Vagina (tissue), 2 donors: ENCODE data around the gene ZGRF1. TPM values are rescaled to one million over a fixed set of nuclear protein-coding genes. Genes with fewer than 3 reads are reported as not detected.
"Not testable (repeated sequence)": the region's sequence is repeated elsewhere in the genome, so short reads cannot be mapped to it uniquely, and the experiment has no call there.

Experiments
- DNase-seq, 2 donors: peaks; one replicate each; pipeline ENCODE4 v3.0.0-alpha.2; 2017; ENCODE audit errors: extremely low spot score in 2 of 2
- H3K27ac ChIP-seq: fragments of 200-600 bp; sonication (generic); one replicate; pipeline ENCODE4 v1.5.1; 2019
- H3K27me3 ChIP-seq: fragments of 200-600 bp; sonication (generic); one replicate; pipeline ENCODE4 v1.5.1; 2019
- H3K36me3 ChIP-seq, 2 donors: fragments of 200-600 bp; sonication (generic); one replicate each; pipeline ENCODE4 v1.5.1; 2017 to 2019
- H3K4me1 ChIP-seq: fragments of 200-600 bp; sonication (generic); one replicate; pipeline ENCODE4 v1.5.1; 2019
- H3K4me3 ChIP-seq, 2 donors: fragments of 200-600 bp; sonication (generic); 1 replicate in 1 of 2; 2 replicates in 1 of 2; pipeline ENCODE4 v1.5.1; 2016 to 2019
- H3K9me3 ChIP-seq: fragments of 200-600 bp; sonication (generic); one replicate; pipeline ENCODE4 v1.5.1; 2019
- POLR2A ChIP-seq, 2 donors: fragments of 450-650 bp; IDR thresholded peaks; one replicate each; pipeline ENCODE4 v1.6.1; 2017; ENCODE audit warnings: antibody characterized with exemption in 2 of 2, mild to moderate bottlenecking in 2 of 2, moderate library complexity in 2 of 2
- POLR2AphosphoS5 ChIP-seq, 2 donors: sonication (generic); formaldehyde crosslinking; IDR thresholded peaks; one replicate each; pipeline ENCODE4 v1.9.0; 2017; ENCODE audit warnings: antibody characterized with exemption in 2 of 2, mild to moderate bottlenecking in 2 of 2, low read depth in 1 of 2; ENCODE audit not compliant: insufficient read depth in 1 of 2
- intact Hi-C: fragments of 100-400 bp; cut with DNase I; formaldehyde crosslinking; loops from one replicate; pipeline ENCODE4 v1.15.1; 2023
- total RNA-seq: library from RNA; depleted of rRNA; stranded (reverse); fragments of >200 nt; gene quantifications from one replicate; pipeline ENCODE4 v1.2.3, GENCODE V29; 2016
- TF ChIP-seq, protein P1 (sequence below), 3 experiments: fragments of 450-650 bp in 2 of 3; fragments of 200-600 bp in 1 of 3; sonication (generic) in 1 of 3; IDR thresholded peaks; one replicate each; pipeline ENCODE4 v1.5.1; 2017 to 2019; ENCODE audit warnings: antibody characterized with exemption in 3 of 3, mild to moderate bottlenecking in 2 of 3, moderate library complexity in 2 of 3

Gene ZGRF1
- total RNA-seq, 1 donor from 2014 or later = 5.6 TPM

GRCh38 chr4:112674376-112674775 lies 37.7 kb upstream of the ZGRF1 start:
- no peaks in the 10 kb centered on the region for H3K9me3 ChIP-seq
- TF ChIP-seq, protein P1, sequence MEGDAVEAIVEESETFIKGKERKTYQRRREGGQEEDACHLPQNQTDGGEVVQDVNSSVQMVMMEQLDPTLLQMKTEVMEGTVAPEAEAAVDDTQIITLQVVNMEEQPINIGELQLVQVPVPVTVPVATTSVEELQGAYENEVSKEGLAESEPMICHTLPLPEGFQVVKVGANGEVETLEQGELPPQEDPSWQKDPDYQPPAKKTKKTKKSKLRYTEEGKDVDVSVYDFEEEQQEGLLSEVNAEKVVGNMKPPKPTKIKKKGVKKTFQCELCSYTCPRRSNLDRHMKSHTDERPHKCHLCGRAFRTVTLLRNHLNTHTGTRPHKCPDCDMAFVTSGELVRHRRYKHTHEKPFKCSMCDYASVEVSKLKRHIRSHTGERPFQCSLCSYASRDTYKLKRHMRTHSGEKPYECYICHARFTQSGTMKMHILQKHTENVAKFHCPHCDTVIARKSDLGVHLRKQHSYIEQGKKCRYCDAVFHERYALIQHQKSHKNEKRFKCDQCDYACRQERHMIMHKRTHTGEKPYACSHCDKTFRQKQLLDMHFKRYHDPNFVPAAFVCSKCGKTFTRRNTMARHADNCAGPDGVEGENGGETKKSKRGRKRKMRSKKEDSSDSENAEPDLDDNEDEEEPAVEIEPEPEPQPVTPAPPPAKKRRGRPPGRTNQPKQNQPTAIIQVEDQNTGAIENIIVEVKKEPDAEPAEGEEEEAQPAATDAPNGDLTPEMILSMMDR (IDR thresholded peaks at IDR 0.05) = no peak
- no peak for TF ChIP-seq POLR2A (IDR thresholded peaks at IDR 0.05)
- H3K4me1 ChIP-seq = no peaks in the 10 kb centered on the region
- H3K4me3 ChIP-seq = no peak overlapping the region
- no peak for DNase-seq
- H3K36me3 ChIP-seq = no peaks in the 10 kb centered on the region
- no peaks in the 10 kb centered on the region for H3K27me3 ChIP-seq
- H3K27ac ChIP-seq = no peak overlapping the region
- intact Hi-C loops = loop anchor here (5.0 kb wide), 1 partner anchor 1128 kb away; no protein-coding TSS in a partner anchor

GRCh38 chr4:112673686-112674085 lies 37.0 kb upstream of the ZGRF1 start:
- intact Hi-C loops = loop anchor here (5.0 kb wide), 1 partner anchor 1129 kb away; no protein-coding TSS in a partner anchor
- TF ChIP-seq, protein P1 (IDR thresholded peaks at IDR 0.05) = no peak
- TF ChIP-seq POLR2AphosphoS5 (IDR thresholded peaks at IDR 0.05; ENCODE audit: insufficient read depth in 1 of 2, low read depth in 1 of 2) (no peak), POLR2A (IDR thresholded peaks at IDR 0.05) (no peak)
- no peaks in the 10 kb centered on the region for H3K9me3 ChIP-seq
- H3K27ac ChIP-seq = no peak overlapping the region
- no peaks in the 10 kb centered on the region for H3K4me1 ChIP-seq
- DNase-seq = no peak
- H3K27me3 ChIP-seq = no peaks in the 10 kb centered on the region
- no peak overlapping the region for H3K4me3 ChIP-seq
- no peaks in the 10 kb centered on the region for H3K36me3 ChIP-seq

DNA sequence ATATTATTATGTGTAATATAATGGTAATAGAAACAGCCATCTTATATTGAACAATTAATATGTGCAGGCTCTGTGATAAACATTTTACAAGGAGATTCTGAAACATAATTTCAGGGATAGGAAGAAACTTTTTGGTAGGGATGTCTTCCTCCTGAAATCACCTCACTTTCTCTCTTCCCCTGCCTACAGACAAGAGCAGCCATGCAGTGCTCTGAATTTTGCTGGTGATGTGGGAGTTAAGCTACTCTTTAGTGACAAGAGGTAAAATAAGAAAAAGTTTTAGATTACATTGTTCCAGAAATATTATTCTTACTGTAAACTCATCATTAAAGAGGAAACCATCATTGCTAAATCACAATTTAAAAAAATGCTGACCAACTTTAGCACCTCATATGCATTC lies 36.4 kb upstream of the ZGRF1 start:
- Histone ChIP-seq H3K4me1 (no peaks in the 10 kb centered on the region), H3K36me3 (no peaks in the 10 kb centered on the region), H3K4me3 (no peak overlapping the region), H3K27ac (no peak overlapping the region), H3K27me3 (no peaks in the 10 kb centered on the region), H3K9me3 (no peaks in the 10 kb centered on the region)
- intact Hi-C loops = loop anchor here (5.0 kb wide), 1 partner anchor 1129 kb away; no protein-coding TSS in a partner anchor
- DNase-seq = no peak
- no peak for TF ChIP-seq POLR2A (IDR thresholded peaks at IDR 0.05)

- TF ChIP-seq POLR2A (IDR thresholded peaks at IDR 0.05) (no peak), POLR2AphosphoS5 (IDR thresholded peaks at IDR 0.05; ENCODE audit: insufficient read depth in 1 of 2, low read depth in 1 of 2) (no peak)
- TF ChIP-seq, protein P1 (IDR thresholded peaks at IDR 0.05) = no peak
- Histone ChIP-seq H3K27ac (no peak overlapping the region), H3K9me3 (no peaks in the 10 kb centered on the region), H3K4me1 (no peaks in the 10 kb centered on the region), H3K36me3 (no peaks in the 10 kb centered on the region), H3K4me3 (no peak overlapping the region), H3K27me3 (no peaks in the 10 kb centered on the region)
- intact Hi-C loops = no loop called here
- DNase-seq = no peak
These were observed 31.4 kb upstream of the ZGRF1 start for GRCh38 chr4:112668131-112668530.

- no peak for DNase-seq
- Histone ChIP-seq H3K4me1 (no peaks in the 10 kb centered on the region), H3K36me3 (no peaks in the 10 kb centered on the region), H3K4me3 (no peak overlapping the region), H3K9me3 (no peaks in the 10 kb centered on the region), H3K27me3 (no peaks in the 10 kb centered on the region), H3K27ac (no peak overlapping the region)
- intact Hi-C loops = no loop called here
- TF ChIP-seq, protein P1 (IDR thresholded peaks at IDR 0.05) = no peak
- TF ChIP-seq POLR2AphosphoS5 (IDR thresholded peaks at IDR 0.05; ENCODE audit: insufficient read depth in 1 of 2, low read depth in 1 of 2) (no peak), POLR2A (IDR thresholded peaks at IDR 0.05) (no peak)
These were observed 27.9 kb upstream of the ZGRF1 start for GRCh38 chr4:112664611-112665010.

- H3K9me3 ChIP-seq, intact Hi-C loops, DNase-seq, H3K4me3 ChIP-seq, H3K4me1 ChIP-seq, H3K27me3 ChIP-seq, H3K27ac ChIP-seq: not testable (repeated sequence)
- H3K36me3 ChIP-seq = peaks cover 0 to 54% of the 10 kb centered on the region in 2 donors
These were observed 19.4 kb upstream of the ZGRF1 start for GRCh38 chr4:112656115-112656514.
